ENCODE measurements around the gene RRP9.

RRP9 gene

GRCh38 chr3:51942603-51943450 lies 1.1 kb upstream of the RRP9 start:
- TF ChIP-seq, protein P1, sequence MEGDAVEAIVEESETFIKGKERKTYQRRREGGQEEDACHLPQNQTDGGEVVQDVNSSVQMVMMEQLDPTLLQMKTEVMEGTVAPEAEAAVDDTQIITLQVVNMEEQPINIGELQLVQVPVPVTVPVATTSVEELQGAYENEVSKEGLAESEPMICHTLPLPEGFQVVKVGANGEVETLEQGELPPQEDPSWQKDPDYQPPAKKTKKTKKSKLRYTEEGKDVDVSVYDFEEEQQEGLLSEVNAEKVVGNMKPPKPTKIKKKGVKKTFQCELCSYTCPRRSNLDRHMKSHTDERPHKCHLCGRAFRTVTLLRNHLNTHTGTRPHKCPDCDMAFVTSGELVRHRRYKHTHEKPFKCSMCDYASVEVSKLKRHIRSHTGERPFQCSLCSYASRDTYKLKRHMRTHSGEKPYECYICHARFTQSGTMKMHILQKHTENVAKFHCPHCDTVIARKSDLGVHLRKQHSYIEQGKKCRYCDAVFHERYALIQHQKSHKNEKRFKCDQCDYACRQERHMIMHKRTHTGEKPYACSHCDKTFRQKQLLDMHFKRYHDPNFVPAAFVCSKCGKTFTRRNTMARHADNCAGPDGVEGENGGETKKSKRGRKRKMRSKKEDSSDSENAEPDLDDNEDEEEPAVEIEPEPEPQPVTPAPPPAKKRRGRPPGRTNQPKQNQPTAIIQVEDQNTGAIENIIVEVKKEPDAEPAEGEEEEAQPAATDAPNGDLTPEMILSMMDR (conservative IDR thresholded peaks at IDR 0.05; ENCODE audit: low read depth, low read length), result no peak
- peak overlapping the region; percentile 77 for H3K4me2 ChIP-seq
- H2AFZ ChIP-seq (ENCODE audit: low read depth), result peak overlapping the region; percentile 73
- H3K36me3 ChIP-seq (ENCODE audit: insufficient read depth), result no peaks in the 10 kb centered on the region
- H3K79me2 ChIP-seq (ENCODE audit: insufficient read depth, low read depth), result peaks cover 23% of the 10 kb centered on the region
- peak overlapping the region; percentile 53 for H3K27ac ChIP-seq
- no peaks in the 10 kb centered on the region for H3K27me3 ChIP-seq (ENCODE audit: insufficient read depth, low read depth)
- H4K20me1 ChIP-seq (ENCODE audit: insufficient read depth), result no peaks in the 10 kb centered on the region
- H3K4me1 ChIP-seq (ENCODE audit: low read depth, poor library complexity, severe bottlenecking), result peaks cover 4% of the 10 kb centered on the region
- no peak overlapping the region for H3K4me3 ChIP-seq (IDR thresholded peaks at IDR 0.05; ENCODE audit: insufficient read depth, low read depth, low read length)
- H3K9ac ChIP-seq, result peak overlapping the region; percentile 66

DNA sequence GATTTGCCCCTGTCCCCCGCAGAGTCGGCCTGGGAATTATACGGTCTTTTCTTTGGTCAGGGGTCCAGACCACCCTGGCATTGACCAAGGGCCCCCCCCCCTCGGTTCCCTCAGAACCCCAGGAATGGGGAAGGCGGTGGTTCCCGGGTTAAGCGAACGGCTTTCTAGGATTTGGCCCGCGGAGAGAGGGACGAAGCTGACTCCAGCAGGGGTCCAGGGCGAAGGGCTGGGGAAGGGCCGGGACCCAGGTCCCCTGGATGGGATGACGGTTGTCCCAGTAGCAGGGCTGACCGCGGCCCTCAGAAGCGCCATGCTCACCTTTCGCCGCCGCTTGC lies 274 bp downstream of the RRP9 start:
- Histone ChIP-seq H2AFZ (ENCODE audit: low read depth) (peak overlapping the region; percentile 41; the same call in 1 of the 2 replicates), H3K36me3 (ENCODE audit: insufficient read depth) (no peaks in the 10 kb centered on the region), H3K9ac (peak overlapping the region; percentile 44; the same call in 1 of the 2 replicates), H3K27me3 (ENCODE audit: insufficient read depth, low read depth) (no peaks in the 10 kb centered on the region), H3K4me1 (ENCODE audit: low read depth, poor library complexity, severe bottlenecking) (peaks cover 4% of the 10 kb centered on the region), H3K79me2 (ENCODE audit: insufficient read depth, low read depth) (peaks cover 23% of the 10 kb centered on the region), H3K27ac (no peak overlapping the region), H3K4me3 (IDR thresholded peaks at IDR 0.05; ENCODE audit: insufficient read depth, low read depth, low read length) (peak overlapping the region; percentile 54), H3K4me2 (peak overlapping the region; percentile 82), H4K20me1 (ENCODE audit: insufficient read depth) (no peaks in the 10 kb centered on the region)
- TF ChIP-seq, protein P1 (conservative IDR thresholded peaks at IDR 0.05; ENCODE audit: low read depth, low read length), result no peak

GRCh38 chr3:51940648-51941462 lies 849 bp downstream of the RRP9 start:
- Histone ChIP-seq H2AFZ (ENCODE audit: low read depth) (no peak overlapping the region), H3K4me3 (IDR thresholded peaks at IDR 0.05; ENCODE audit: insufficient read depth, low read depth, low read length) (peak overlapping the region; percentile 54), H3K27ac (no peak overlapping the region), H3K9ac (peak overlapping the region; percentile 44; the same call in 1 of the 2 replicates), H3K79me2 (ENCODE audit: insufficient read depth, low read depth) (peaks cover 23% of the 10 kb centered on the region), H3K27me3 (ENCODE audit: insufficient read depth, low read depth) (no peaks in the 10 kb centered on the region), H4K20me1 (ENCODE audit: insufficient read depth) (no peaks in the 10 kb centered on the region), H3K4me2 (peak overlapping the region; percentile 82), H3K36me3 (ENCODE audit: insufficient read depth) (no peaks in the 10 kb centered on the region), H3K4me1 (ENCODE audit: low read depth, poor library complexity, severe bottlenecking) (peaks cover 4% of the 10 kb centered on the region)
- TF ChIP-seq, protein P1 (conservative IDR thresholded peaks at IDR 0.05; ENCODE audit: low read depth, low read length), result no peak

DNA sequence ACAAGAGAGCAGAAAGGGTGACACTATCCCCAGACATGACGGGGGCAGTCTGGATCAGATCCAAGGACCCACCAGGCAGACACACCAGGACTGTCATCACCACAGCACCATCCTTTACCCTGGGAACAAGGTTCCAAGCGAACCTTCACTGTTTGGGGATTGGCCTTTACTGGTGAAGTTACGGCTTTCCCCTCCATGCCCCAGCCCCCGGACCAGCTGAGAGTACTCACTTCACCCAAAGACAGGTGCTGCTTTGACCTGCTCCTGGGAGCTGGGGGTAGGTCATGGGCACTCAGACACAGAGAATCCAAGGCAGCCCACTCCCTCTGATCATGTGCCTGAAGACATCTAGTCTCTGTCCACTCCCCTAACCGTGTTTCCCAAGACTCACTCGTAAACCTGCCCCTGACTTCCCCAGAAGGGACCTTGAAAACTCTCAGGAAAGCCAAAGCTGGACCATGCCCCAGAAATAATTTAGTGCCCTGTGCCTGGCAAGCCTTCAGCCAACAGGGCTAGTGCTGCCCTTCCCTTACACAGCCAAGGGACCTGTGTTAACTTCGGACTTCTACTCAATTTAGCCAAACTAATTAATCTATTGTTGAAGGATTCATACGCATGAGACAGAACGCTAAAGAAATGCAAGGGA lies 2.8 kb downstream of the RRP9 start:
- Histone ChIP-seq H3K36me3 (ENCODE audit: insufficient read depth) (no peaks in the 10 kb centered on the region), H3K79me2 (ENCODE audit: insufficient read depth, low read depth) (peaks cover 23% of the 10 kb centered on the region), H3K27me3 (ENCODE audit: insufficient read depth, low read depth) (no peaks in the 10 kb centered on the region), H4K20me1 (ENCODE audit: insufficient read depth) (no peaks in the 10 kb centered on the region), H3K27ac (no peak overlapping the region), H3K4me3 (IDR thresholded peaks at IDR 0.05; ENCODE audit: insufficient read depth, low read depth, low read length) (no peak overlapping the region), H2AFZ (ENCODE audit: low read depth) (no peak overlapping the region), H3K4me2 (no peak overlapping the region), H3K4me1 (ENCODE audit: low read depth, poor library complexity, severe bottlenecking) (peaks cover 4% of the 10 kb centered on the region), H3K9ac (no peak overlapping the region)
- TF ChIP-seq, protein P1 (conservative IDR thresholded peaks at IDR 0.05; ENCODE audit: low read depth, low read length), result no peak

All from KMS-11 (cell line).